Measurements from ENCODE around the gene LRRFIP1.
A peak's percentile ranks its signal among the peaks of the same experiment; 100 is the strongest.

The LRRFIP1 gene

GRCh38 chr2:237714690-237715458 is 87.5 kb downstream of the LRRFIP1 start:
- Mint-ChIP-seq H3K9me3 (no peaks in the 10 kb centered on the region), H3K27me3 (ENCODE audit: low read depth) (no peaks in the 10 kb centered on the region)

GRCh38 chr2:237715459-237715947 is 88.1 kb downstream of the LRRFIP1 start:
- no peaks in the 10 kb centered on the region for H3K9me3 Mint-ChIP-seq
- H3K27ac Mint-ChIP-seq, result peak overlapping the region; percentile 83 to 95 (median 93)
- peaks cover 17% of the 10 kb centered on the region for H3K36me3 Mint-ChIP-seq (ENCODE audit: low read depth)
- TF ChIP-seq CTCF (IDR thresholded peaks at IDR 0.05; ENCODE audit: unreplicated experiment in 3 of 3), result no peak
- H3K4me3 Mint-ChIP-seq, result peak overlapping the region; percentile 46 to 75 (median 53)
- peaks cover 81% of the 10 kb centered on the region for H3K4me1 Mint-ChIP-seq
- H3K27me3 Mint-ChIP-seq (ENCODE audit: low read depth), result no peaks in the 10 kb centered on the region

More at GRCh38 chr2:237714690-237715458, 87.5 kb downstream of the LRRFIP1 start:
- Mint-ChIP-seq H3K36me3 (ENCODE audit: low read depth) (peaks cover 17% of the 10 kb centered on the region), H3K4me1 (peaks cover 79% of the 10 kb centered on the region), H3K27ac (peak overlapping the region; percentile 83 to 95 (median 93)), H3K4me3 (peak overlapping the region; percentile 46 to 75 (median 53))
- no peak for TF ChIP-seq CTCF (IDR thresholded peaks at IDR 0.05; ENCODE audit: unreplicated experiment in 3 of 3)

- Mint-ChIP-seq H3K4me3 (peak overlapping the region in 1 of 3 experiments; percentile 35), H3K36me3 (ENCODE audit: low read depth) (peaks cover 16% of the 10 kb centered on the region), H3K9me3 (no peaks in the 10 kb centered on the region), H3K4me1 (peaks cover 85% of the 10 kb centered on the region), H3K27me3 (ENCODE audit: low read depth) (no peaks in the 10 kb centered on the region), H3K27ac (peak overlapping the region; percentile 83 to 95 (median 93))
- TF ChIP-seq CTCF (IDR thresholded peaks at IDR 0.05; ENCODE audit: unreplicated experiment in 3 of 3), result no peak
Measured at GRCh38 chr2:237716011-237716410, 88.6 kb downstream of the LRRFIP1 start.

- TF ChIP-seq CTCF (IDR thresholded peaks at IDR 0.05; ENCODE audit: unreplicated experiment in 3 of 3), result no peak
- Mint-ChIP-seq H3K36me3 (ENCODE audit: low read depth) (peaks cover 8% of the 10 kb centered on the region), H3K9me3 (no peaks in the 10 kb centered on the region), H3K27ac (peak overlapping the region; percentile 10 to 55 (median 51)), H3K4me1 (peaks cover 86% of the 10 kb centered on the region), H3K4me3 (no peak overlapping the region), H3K27me3 (ENCODE audit: low read depth) (no peaks in the 10 kb centered on the region)
Measured at GRCh38 chr2:237717366-237718276, 90.2 kb downstream of the LRRFIP1 start.

GRCh38 chr2:237718277-237718634 is 90.9 kb downstream of the LRRFIP1 start:
- Mint-ChIP-seq H3K36me3 (ENCODE audit: low read depth) (peaks cover 8% of the 10 kb centered on the region), H3K27me3 (ENCODE audit: low read depth) (no peaks in the 10 kb centered on the region), H3K27ac (peak overlapping the region in 2 of 3 experiments; percentile 10 to 24), H3K4me3 (no peak overlapping the region), H3K9me3 (no peaks in the 10 kb centered on the region), H3K4me1 (peaks cover 82% of the 10 kb centered on the region)
- TF ChIP-seq CTCF (IDR thresholded peaks at IDR 0.05; ENCODE audit: unreplicated experiment in 3 of 3), result no peak
